ENCODE measurements around the gene GEMIN2.
"Not testable (repeated sequence)": the region's sequence is repeated elsewhere in the genome, so short reads cannot be mapped to it uniquely, and the experiment has no call there.

Gene GEMIN2

DNA sequence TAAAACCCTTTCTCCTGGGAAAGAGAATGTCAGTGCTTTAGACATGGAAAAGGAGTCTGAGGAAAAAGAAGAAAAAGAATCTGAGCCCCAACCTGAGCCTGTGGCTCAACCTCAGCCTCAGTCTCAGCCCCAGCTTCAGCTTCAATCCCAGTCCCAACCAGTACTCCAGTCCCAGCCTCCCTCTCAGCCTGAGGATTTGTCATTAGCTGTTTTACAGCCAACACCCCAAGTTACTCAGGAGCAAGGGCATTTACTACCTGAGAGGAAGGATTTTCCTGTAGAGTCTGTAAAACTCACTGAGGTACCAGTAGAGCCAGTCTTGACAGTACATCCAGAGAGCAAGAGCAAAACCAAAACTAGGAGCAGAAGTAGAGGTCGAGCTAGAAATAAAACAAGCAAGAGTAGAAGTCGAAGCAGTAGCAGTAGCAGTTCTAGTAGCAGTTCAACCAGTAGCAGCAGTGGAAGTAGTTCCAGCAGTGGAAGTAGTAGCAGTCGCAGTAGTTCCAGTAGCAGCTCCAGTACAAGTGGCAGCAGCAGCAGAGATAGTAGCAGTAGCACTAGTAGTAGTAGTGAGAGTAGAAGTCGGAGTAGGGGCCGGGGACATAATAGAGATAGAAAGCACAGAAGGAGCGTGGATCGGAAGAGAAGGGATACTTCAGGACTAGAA lies 67.0 kb downstream of the GEMIN2 start:
- no peak overlapping the region for H3K4me3 ChIP-seq (ENCODE audit: severe bottlenecking)
- H3K27me3 ChIP-seq (ENCODE audit: insufficient read depth, poor library complexity, severe bottlenecking), result no peaks in the 10 kb centered on the region
- peaks cover 91% of the 10 kb centered on the region for H3K36me3 ChIP-seq (ENCODE audit: low read depth)
- TF ChIP-seq, protein P1, sequence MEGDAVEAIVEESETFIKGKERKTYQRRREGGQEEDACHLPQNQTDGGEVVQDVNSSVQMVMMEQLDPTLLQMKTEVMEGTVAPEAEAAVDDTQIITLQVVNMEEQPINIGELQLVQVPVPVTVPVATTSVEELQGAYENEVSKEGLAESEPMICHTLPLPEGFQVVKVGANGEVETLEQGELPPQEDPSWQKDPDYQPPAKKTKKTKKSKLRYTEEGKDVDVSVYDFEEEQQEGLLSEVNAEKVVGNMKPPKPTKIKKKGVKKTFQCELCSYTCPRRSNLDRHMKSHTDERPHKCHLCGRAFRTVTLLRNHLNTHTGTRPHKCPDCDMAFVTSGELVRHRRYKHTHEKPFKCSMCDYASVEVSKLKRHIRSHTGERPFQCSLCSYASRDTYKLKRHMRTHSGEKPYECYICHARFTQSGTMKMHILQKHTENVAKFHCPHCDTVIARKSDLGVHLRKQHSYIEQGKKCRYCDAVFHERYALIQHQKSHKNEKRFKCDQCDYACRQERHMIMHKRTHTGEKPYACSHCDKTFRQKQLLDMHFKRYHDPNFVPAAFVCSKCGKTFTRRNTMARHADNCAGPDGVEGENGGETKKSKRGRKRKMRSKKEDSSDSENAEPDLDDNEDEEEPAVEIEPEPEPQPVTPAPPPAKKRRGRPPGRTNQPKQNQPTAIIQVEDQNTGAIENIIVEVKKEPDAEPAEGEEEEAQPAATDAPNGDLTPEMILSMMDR (IDR thresholded peaks at IDR 0.05; ENCODE audit: poor library complexity, severe bottlenecking), result no peak
- H3K4me1 ChIP-seq (ENCODE audit: insufficient read depth, poor library complexity, severe bottlenecking), result peaks cover 6% of the 10 kb centered on the region
- no peak for DNase-seq (ENCODE audit: low spot score)
- H3K27ac ChIP-seq (ENCODE audit: poor library complexity, severe bottlenecking), result peak overlapping the region; percentile 2
- no peak for ATAC-seq (ENCODE audit: low read depth)
- H3K9me3 ChIP-seq (ENCODE audit: severe bottlenecking), result no peaks in the 10 kb centered on the region

DNA sequence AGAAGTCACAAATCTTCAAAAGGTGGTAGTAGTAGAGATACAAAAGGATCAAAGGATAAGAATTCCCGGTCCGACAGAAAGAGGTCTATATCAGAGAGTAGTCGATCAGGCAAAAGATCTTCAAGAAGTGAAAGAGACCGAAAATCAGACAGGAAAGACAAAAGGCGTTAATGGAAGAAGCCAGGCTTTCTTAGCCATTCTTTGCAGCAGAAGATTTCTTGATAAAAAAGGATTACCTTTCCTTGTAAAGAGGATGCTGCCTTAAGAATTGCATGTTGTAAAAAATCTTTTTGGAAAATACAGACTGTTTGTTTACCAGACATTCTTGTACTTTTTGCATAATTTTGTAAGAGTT lies 67.5 kb downstream of the GEMIN2 start:
- peaks cover 88% of the 10 kb centered on the region for H3K36me3 ChIP-seq (ENCODE audit: low read depth)
- H3K27ac ChIP-seq (ENCODE audit: poor library complexity, severe bottlenecking), result peak overlapping the region; percentile 2
- H3K4me3 ChIP-seq (ENCODE audit: severe bottlenecking), result no peak overlapping the region
- peaks cover 1% of the 10 kb centered on the region for H3K4me1 ChIP-seq (ENCODE audit: insufficient read depth, poor library complexity, severe bottlenecking)
- ATAC-seq (ENCODE audit: low read depth), result no peak
- no peaks in the 10 kb centered on the region for H3K9me3 ChIP-seq (ENCODE audit: severe bottlenecking)
- no peaks in the 10 kb centered on the region for H3K27me3 ChIP-seq (ENCODE audit: insufficient read depth, poor library complexity, severe bottlenecking)
- no peak for DNase-seq (ENCODE audit: low spot score)
- TF ChIP-seq, protein P1 (IDR thresholded peaks at IDR 0.05; ENCODE audit: poor library complexity, severe bottlenecking), result no peak

DNA sequence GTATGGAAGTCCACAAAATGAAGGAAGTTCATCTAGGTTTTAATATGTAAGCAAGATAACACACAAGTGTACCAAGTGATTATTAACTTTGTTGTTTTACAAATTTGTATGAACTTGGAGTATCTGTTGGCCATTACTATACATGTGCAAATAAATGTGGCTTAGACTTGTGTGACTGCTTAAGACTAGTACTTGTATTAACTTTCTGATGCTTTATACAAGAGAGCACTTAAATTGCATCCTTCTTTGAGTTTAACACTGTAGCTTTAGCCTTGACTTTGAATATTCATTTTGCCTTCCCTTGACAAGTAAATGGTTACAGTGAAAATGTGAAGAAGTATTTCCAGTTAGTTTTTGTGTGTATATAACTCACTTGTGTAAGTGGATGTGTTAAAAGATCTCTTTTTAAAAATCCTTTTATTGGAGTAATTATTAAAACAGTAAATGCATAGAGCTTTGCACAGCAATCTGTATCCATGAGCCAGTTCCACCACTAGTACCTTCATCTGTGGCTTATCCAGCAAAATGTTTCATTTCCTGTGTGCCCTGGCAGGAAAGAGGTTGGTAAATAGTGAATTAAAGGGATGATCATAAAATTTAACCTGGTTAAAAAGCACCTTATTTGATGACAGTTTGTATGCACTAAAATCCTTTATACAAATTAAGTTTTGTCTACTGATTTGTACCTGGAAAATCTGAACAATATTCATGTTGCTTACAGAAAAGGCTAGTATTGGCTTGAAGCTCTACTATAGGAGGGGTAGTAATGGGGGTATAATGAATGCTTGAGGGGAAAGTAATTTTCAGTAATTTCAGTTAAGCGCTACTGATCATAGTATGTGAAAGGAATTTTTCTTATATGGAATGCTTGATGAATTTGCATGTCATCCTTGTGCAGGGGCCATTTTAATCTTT lies 68.9 kb downstream of the GEMIN2 start:
- TF ChIP-seq, protein P1 (IDR thresholded peaks at IDR 0.05; ENCODE audit: poor library complexity, severe bottlenecking), result no peak
- Histone ChIP-seq H3K27ac (ENCODE audit: poor library complexity, severe bottlenecking) (no peak overlapping the region), H3K9me3 (ENCODE audit: severe bottlenecking) (no peaks in the 10 kb centered on the region), H3K27me3 (ENCODE audit: insufficient read depth, poor library complexity, severe bottlenecking) (no peaks in the 10 kb centered on the region), H3K4me1 (ENCODE audit: insufficient read depth, poor library complexity, severe bottlenecking) (peaks cover 5% of the 10 kb centered on the region), H3K36me3 (ENCODE audit: low read depth) (peaks cover 79% of the 10 kb centered on the region), H3K4me3 (ENCODE audit: severe bottlenecking) (no peak overlapping the region)
- no peak for DNase-seq (ENCODE audit: low spot score)
- no peak for ATAC-seq (ENCODE audit: low read depth)

DNA sequence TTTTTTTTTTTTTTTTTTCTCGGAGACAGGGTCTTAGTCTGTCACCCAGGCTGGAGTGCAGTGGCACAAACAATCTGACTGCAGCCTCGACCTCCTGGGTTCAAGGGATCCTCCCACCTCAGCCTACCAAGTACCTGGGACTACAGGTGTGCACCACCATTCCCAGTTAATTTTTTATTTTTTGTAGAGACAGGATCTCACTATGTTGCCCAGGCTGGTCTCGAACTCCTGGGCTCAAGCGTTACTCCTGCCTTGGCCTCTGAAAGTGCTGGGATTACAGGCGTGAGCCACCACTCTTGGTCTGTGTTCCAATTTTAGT lies 69.5 kb downstream of the GEMIN2 start:
- Histone ChIP-seq H3K36me3 (ENCODE audit: low read depth) (peaks cover 73% of the 10 kb centered on the region), H3K4me1 (ENCODE audit: insufficient read depth, poor library complexity, severe bottlenecking) (peaks cover 12% of the 10 kb centered on the region)
- DNase-seq (ENCODE audit: low spot score); ATAC-seq (ENCODE audit: low read depth); H3K27me3 ChIP-seq (ENCODE audit: insufficient read depth, poor library complexity, severe bottlenecking); H3K27ac ChIP-seq (ENCODE audit: poor library complexity, severe bottlenecking); H3K4me3 ChIP-seq (ENCODE audit: severe bottlenecking); H3K9me3 ChIP-seq (ENCODE audit: severe bottlenecking): not testable (repeated sequence)

DNA sequence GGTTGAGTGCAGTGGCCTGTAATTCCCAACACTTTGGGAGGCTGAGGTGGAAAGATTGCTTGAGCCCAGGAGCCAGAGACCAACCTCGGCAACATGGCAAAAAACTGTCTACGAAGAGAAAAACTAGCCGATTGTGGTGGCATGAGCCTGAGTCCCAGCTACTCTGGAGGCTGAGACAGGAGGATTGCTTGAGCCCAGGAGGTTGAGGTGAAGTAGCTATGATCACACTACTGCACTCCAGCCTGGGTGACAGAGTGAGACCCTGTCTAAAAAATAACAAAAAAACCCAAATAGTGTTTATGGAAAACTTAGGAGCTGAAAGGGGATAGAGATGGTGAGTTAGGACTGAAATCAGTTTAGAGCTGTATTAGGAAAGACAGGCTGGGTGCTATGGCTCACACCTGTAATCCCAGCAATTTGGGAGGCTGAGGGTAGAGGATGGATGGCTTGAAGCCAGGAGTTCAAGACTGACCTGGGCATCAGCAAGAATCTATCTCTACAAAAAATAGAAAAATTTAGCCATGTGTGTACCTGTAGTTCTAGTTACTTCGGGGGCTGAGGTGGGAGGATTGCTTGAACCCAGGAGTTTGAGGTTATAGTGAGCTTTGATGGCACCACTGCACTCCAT lies 70.6 kb downstream of the GEMIN2 start:
- TF ChIP-seq, protein P1 (IDR thresholded peaks at IDR 0.05; ENCODE audit: poor library complexity, severe bottlenecking), result no peak
- DNase-seq (ENCODE audit: low spot score), result no peak
- Histone ChIP-seq H3K4me1 (ENCODE audit: insufficient read depth, poor library complexity, severe bottlenecking) (peaks cover 12% of the 10 kb centered on the region), H3K4me3 (ENCODE audit: severe bottlenecking) (no peak overlapping the region), H3K27ac (ENCODE audit: poor library complexity, severe bottlenecking) (no peak overlapping the region), H3K36me3 (ENCODE audit: low read depth) (peaks cover 62% of the 10 kb centered on the region), H3K27me3 (ENCODE audit: insufficient read depth, poor library complexity, severe bottlenecking) (no peaks in the 10 kb centered on the region), H3K9me3 (ENCODE audit: severe bottlenecking) (no peaks in the 10 kb centered on the region)
- no peak; the same call in 2 of the 3 replicates for ATAC-seq (ENCODE audit: low read depth)
